OCI-LY1 (cell line): ENCODE results near the gene FIBIN.

Source experiments
- EZH2 ChIP-seq: fragments of 200-600 bp; sonication (generic), shearing (Covaris generic); IDR thresholded peaks from 2 replicates; pipeline ENCODE4 v1.8.0; 2017; ENCODE audit warnings: borderline replicate concordance, mixed run types, mild to moderate bottlenecking, antibody characterized with exemption, low read length, moderate library complexity, mixed read lengths
- TF ChIP-seq, protein P1 (sequence below): fragments of 200-600 bp; sonication (generic), shearing (Covaris generic); IDR thresholded peaks from 2 replicates; pipeline ENCODE4 v1.5.1; 2017; ENCODE audit warnings: mild to moderate bottlenecking, antibody characterized with exemption, low read length, moderate library complexity, mixed read lengths

DNA sequence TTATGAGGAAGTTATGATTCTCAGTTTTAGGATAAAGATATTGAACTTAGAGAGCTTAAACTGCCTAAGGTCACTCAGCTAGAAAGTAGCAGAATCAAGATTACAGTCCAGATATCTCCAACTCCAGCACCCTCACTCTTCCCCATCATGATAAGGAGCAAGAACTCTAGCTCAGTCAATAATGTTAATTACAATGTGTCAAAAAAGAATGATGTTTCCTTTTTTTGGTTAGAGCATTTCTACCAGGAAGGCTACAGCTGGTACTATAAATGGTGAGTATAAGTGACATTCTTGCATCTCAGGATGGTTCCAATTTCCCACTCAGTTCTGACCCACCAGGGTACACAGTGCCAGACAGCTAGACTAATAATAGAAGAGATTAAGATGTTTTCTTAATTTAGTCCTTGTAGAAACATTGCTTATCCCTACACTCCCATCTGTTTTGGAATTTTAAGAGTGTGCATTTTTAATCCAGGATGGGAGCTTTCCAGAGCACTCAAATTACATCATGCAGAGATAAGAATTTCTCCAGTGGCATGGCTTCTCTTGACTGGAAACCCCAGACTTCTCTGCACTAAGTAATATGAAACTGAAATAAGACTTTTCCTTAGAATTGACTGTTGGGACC, 25.1 kb downstream of the FIBIN start:
- TF ChIP-seq, protein P1, sequence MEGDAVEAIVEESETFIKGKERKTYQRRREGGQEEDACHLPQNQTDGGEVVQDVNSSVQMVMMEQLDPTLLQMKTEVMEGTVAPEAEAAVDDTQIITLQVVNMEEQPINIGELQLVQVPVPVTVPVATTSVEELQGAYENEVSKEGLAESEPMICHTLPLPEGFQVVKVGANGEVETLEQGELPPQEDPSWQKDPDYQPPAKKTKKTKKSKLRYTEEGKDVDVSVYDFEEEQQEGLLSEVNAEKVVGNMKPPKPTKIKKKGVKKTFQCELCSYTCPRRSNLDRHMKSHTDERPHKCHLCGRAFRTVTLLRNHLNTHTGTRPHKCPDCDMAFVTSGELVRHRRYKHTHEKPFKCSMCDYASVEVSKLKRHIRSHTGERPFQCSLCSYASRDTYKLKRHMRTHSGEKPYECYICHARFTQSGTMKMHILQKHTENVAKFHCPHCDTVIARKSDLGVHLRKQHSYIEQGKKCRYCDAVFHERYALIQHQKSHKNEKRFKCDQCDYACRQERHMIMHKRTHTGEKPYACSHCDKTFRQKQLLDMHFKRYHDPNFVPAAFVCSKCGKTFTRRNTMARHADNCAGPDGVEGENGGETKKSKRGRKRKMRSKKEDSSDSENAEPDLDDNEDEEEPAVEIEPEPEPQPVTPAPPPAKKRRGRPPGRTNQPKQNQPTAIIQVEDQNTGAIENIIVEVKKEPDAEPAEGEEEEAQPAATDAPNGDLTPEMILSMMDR: no peak
- no peak for TF ChIP-seq EZH2
